ENCODE data around the gene SEC24C.
"Not testable (repeated sequence)": the region's sequence is repeated elsewhere in the genome, so short reads cannot be mapped to it uniquely, and the experiment has no call there.

The SEC24C gene

GRCh38 chr10:73731588-73732375, 12.4 kb upstream of the SEC24C start:
- no peak for DNase-seq (ENCODE audit: low read depth)

GRCh38 chr10:73732426-73732825, 11.7 kb upstream of the SEC24C start:
- DNase-seq (ENCODE audit: low read depth), result no peak

- DNase-seq (ENCODE audit: low read depth), result no peak
Observed at GRCh38 chr10:73732931-73733623, 11.1 kb upstream of the SEC24C start.

GRCh38 chr10:73734028-73734720, 10.0 kb upstream of the SEC24C start:
- DNase-seq (ENCODE audit: low read depth), result no peak

- DNase-seq (ENCODE audit: low read depth), result no peak
Observed at GRCh38 chr10:73734796-73735305, 9.3 kb upstream of the SEC24C start.

- not testable (repeated sequence) for DNase-seq (ENCODE audit: low read depth)
Observed at GRCh38 chr10:73740501-73741254, 3.5 kb upstream of the SEC24C start.

- DNase-seq (ENCODE audit: low read depth), result no peak
Observed at GRCh38 chr10:73742454-73742734, 1.8 kb upstream of the SEC24C start.

GRCh38 chr10:73743327-73743904, 756 bp upstream of the SEC24C start:
- no peak for DNase-seq (ENCODE audit: low read depth)

GRCh38 chr10:73744664-73744975, 448 bp downstream of the SEC24C start:
- DNase-seq (ENCODE audit: low read depth), result no peak

- DNase-seq (ENCODE audit: low read depth), result no peak
Observed at GRCh38 chr10:73746721-73747120, 2.5 kb downstream of the SEC24C start.

GRCh38 chr10:73750819-73751218, 6.6 kb downstream of the SEC24C start:
- no peak for DNase-seq (ENCODE audit: low read depth)

GRCh38 chr10:73756183-73756582, 12.0 kb downstream of the SEC24C start:
- DNase-seq (ENCODE audit: low read depth), result no peak

- DNase-seq (ENCODE audit: low read depth), result no peak
Observed at GRCh38 chr10:73758704-73759511, 14.7 kb downstream of the SEC24C start.

- DNase-seq (ENCODE audit: low read depth), result peak; percentile 36
Observed at GRCh38 chr10:73759512-73760115, 15.4 kb downstream of the SEC24C start.

GRCh38 chr10:73761781-73762180, 17.6 kb downstream of the SEC24C start:
- DNase-seq (ENCODE audit: low read depth), result no peak

- DNase-seq (ENCODE audit: low read depth), result no peak
Observed at GRCh38 chr10:73762915-73763314, 18.7 kb downstream of the SEC24C start.

- DNase-seq (ENCODE audit: low read depth), result no peak
Observed at GRCh38 chr10:73763343-73763742, 19.2 kb downstream of the SEC24C start.

GRCh38 chr10:73765066-73765465, 20.9 kb downstream of the SEC24C start:
- no peak for DNase-seq (ENCODE audit: low read depth)

- DNase-seq (ENCODE audit: low read depth), result no peak
Observed at GRCh38 chr10:73768881-73769280, 24.7 kb downstream of the SEC24C start.

- no peak for DNase-seq (ENCODE audit: low read depth)
Observed at GRCh38 chr10:73769396-73769795, 25.2 kb downstream of the SEC24C start.
